Activated CD4-positive, alpha-beta T cell treated with anti-CD3 and anti-CD28 coated beads, Interleukin-2, Interleukin-6, amounts not matched to agents 100 ng/mL and 50 ng/mL, durations not matched to agents 16 hours and 8 hours (primary cell): ENCODE measurements around the gene ZMYND8.
"Not testable (repeated sequence)": the region's sequence is repeated elsewhere in the genome, so short reads cannot be mapped to it uniquely, and the experiment has no call there.

ENCODE experiments used
- DNase-seq: peaks from one replicate; pipeline ENCODE4 v3.0.0-alpha.2; 2020

ZMYND8 gene

GRCh38 chr20:47196091-47197081, 160.1 kb downstream of the ZMYND8 start:
- DNase-seq: peak; percentile 87

- DNase-seq: no peak
These were observed 160.9 kb downstream of the ZMYND8 start for GRCh38 chr20:47195573-47195972.

GRCh38 chr20:47191956-47192355, 164.5 kb downstream of the ZMYND8 start:
- DNase-seq: no peak

GRCh38 chr20:47191074-47191673, 165.3 kb downstream of the ZMYND8 start:
- no peak for DNase-seq

- DNase-seq: no peak
These were observed 167.4 kb downstream of the ZMYND8 start for GRCh38 chr20:47189060-47189459.

- DNase-seq: no peak
These were observed 168.0 kb downstream of the ZMYND8 start for GRCh38 chr20:47188540-47188939.

- no peak for DNase-seq
These were observed 168.9 kb downstream of the ZMYND8 start for GRCh38 chr20:47187450-47188195.

GRCh38 chr20:47183367-47183766, 173.1 kb downstream of the ZMYND8 start:
- no peak for DNase-seq

- peak; percentile 65 for DNase-seq
These were observed 175.2 kb downstream of the ZMYND8 start for GRCh38 chr20:47181056-47181862.

- no peak for DNase-seq
These were observed 177.2 kb downstream of the ZMYND8 start for GRCh38 chr20:47179267-47179666.

GRCh38 chr20:47178851-47179250, 177.6 kb downstream of the ZMYND8 start:
- DNase-seq: no peak

GRCh38 chr20:47178277-47178676, 178.2 kb downstream of the ZMYND8 start:
- DNase-seq: no peak

GRCh38 chr20:47176217-47176616, 180.3 kb downstream of the ZMYND8 start:
- DNase-seq: not testable (repeated sequence)

GRCh38 chr20:47175493-47175892, 181.0 kb downstream of the ZMYND8 start:
- no peak for DNase-seq

- DNase-seq: no peak
These were observed 181.8 kb downstream of the ZMYND8 start for GRCh38 chr20:47174456-47175243.

- no peak for DNase-seq
These were observed 182.8 kb downstream of the ZMYND8 start for GRCh38 chr20:47173596-47174216.

GRCh38 chr20:47172579-47172978, 183.9 kb downstream of the ZMYND8 start:
- no peak for DNase-seq

- DNase-seq: no peak
These were observed 188.7 kb downstream of the ZMYND8 start for GRCh38 chr20:47167846-47168245.

- DNase-seq: no peak
These were observed 191.1 kb downstream of the ZMYND8 start for GRCh38 chr20:47165376-47165865.

GRCh38 chr20:47164140-47164539, 192.4 kb downstream of the ZMYND8 start:
- DNase-seq: no peak

GRCh38 chr20:47161411-47161810, 195.1 kb downstream of the ZMYND8 start:
- DNase-seq: no peak
